GM21528 (cell line): ENCODE data around the gene PCCA.
"Not testable (repeated sequence)": the region's sequence is repeated elsewhere in the genome, so short reads cannot be mapped to it uniquely, and the experiment has no call there.

Experiments
- ATAC-seq: cut with Tn5 transposase; IDR thresholded peaks from one replicate; pipeline ENCODE4 v1.9.1; 2021; ENCODE audit warnings: mild to moderate bottlenecking, moderate library complexity; ENCODE audit not compliant: unreplicated experiment, low FRiP score

Gene PCCA

GRCh38 chr13:100515410-100515800 is 426.5 kb downstream of the PCCA start:
- ATAC-seq = no peak

- ATAC-seq = no peak
Measured at GRCh38 chr13:100517135-100517534, 428.2 kb downstream of the PCCA start.

- no peak for ATAC-seq
Measured at GRCh38 chr13:100517728-100518127, 428.8 kb downstream of the PCCA start.

- ATAC-seq = no peak
Measured at GRCh38 chr13:100518394-100519062, 429.6 kb downstream of the PCCA start.

GRCh38 chr13:100519626-100520025 is 430.7 kb downstream of the PCCA start:
- no peak for ATAC-seq

- no peak for ATAC-seq
Measured at GRCh38 chr13:100520936-100521850, 432.3 kb downstream of the PCCA start.

- no peak for ATAC-seq
Measured at GRCh38 chr13:100521851-100522617, 433.1 kb downstream of the PCCA start.

GRCh38 chr13:100522618-100523309 is 433.9 kb downstream of the PCCA start:
- ATAC-seq = no peak

GRCh38 chr13:100523411-100523810 is 434.5 kb downstream of the PCCA start:
- ATAC-seq = no peak

GRCh38 chr13:100523981-100524386 is 435.1 kb downstream of the PCCA start:
- no peak for ATAC-seq

GRCh38 chr13:100524688-100525087 is 435.8 kb downstream of the PCCA start:
- ATAC-seq = not testable (repeated sequence)

GRCh38 chr13:100525453-100526317 is 436.8 kb downstream of the PCCA start:
- no peak for ATAC-seq

GRCh38 chr13:100526318-100527000 is 437.6 kb downstream of the PCCA start:
- ATAC-seq = no peak

- no peak for ATAC-seq
Measured at GRCh38 chr13:100527644-100528043, 438.8 kb downstream of the PCCA start.

- ATAC-seq = no peak
Measured at GRCh38 chr13:100528353-100528752, 439.5 kb downstream of the PCCA start.

GRCh38 chr13:100528820-100529219 is 439.9 kb downstream of the PCCA start:
- ATAC-seq = no peak

- no peak for ATAC-seq
Measured at GRCh38 chr13:100529666-100530377, 440.9 kb downstream of the PCCA start.

GRCh38 chr13:100530671-100531213 is 441.8 kb downstream of the PCCA start:
- ATAC-seq = no peak
